K562 treated with DMSO at 1 percent for 48 hours (cell line): ENCODE data around the gene MIA2. TPM values are rescaled to one million over a fixed set of nuclear protein-coding genes. Genes with fewer than 3 reads are reported as not detected.

Experiments used
- total RNA-seq: library from RNA; unstranded; fragments of 300-600 nt; gene quantifications from 2 replicates; pipeline ENCODE4 v1.2.3, GENCODE V29; 2022; ENCODE audit warnings: low replicate concordance; ENCODE audit errors: extremely low read depth

MIA2 gene
- not detected in 2 replicates for total RNA-seq

GRCh38 chr14:39233680-39234326 is at the start of gene MIA2:
Gene MIA2 (plus strand): TSS chr14:39233915. CDS start chr14:39234115, 200 bp downstream.

GRCh38 chr14:39432179-39432618 is 198.5 kb downstream of the MIA2 start, which contains the start of gene FBXO33:
Gene FBXO33 (minus strand): TSS chr14:39432433. CDS start chr14:39432162, 271 bp downstream.

Other genes starting within 250 kb of the MIA2 start
- not detected in 2 replicates for gene SEC23A, start 130.7 kb upstream of the MIA2 start, total RNA-seq
- not detected in 2 replicates for gene GEMIN2, start 119.6 kb upstream of the MIA2 start, total RNA-seq
- gene TRAPPC6B, start 63.6 kb upstream of the MIA2 start, total RNA-seq = not detected in 2 replicates
- gene PNN, start 58.7 kb upstream of the MIA2 start, total RNA-seq = not detected in 2 replicates
- not detected in 2 replicates for gene FBXO33, start 198.5 kb downstream of the MIA2 start, total RNA-seq